A549 (cell line): ENCODE results near the gene KAT2A.

Experiments used
- JUNB ChIP-seq: fragments of >200 bp; sonication (Bioruptor Twin); formaldehyde crosslinking; IDR thresholded peaks from 2 replicates; pipeline ENCODE4 v1.6.1; 2016
- KDM1A ChIP-seq: fragments of 200-600 bp; sonication (generic); IDR thresholded peaks from 2 replicates; pipeline ENCODE4 v1.6.1; 2016; ENCODE audit warnings: low read depth, mild to moderate bottlenecking
- POLR2A ChIP-seq: IDR thresholded peaks from 2 replicates; pipeline ENCODE4 v1.6.1; 2012; ENCODE audit warnings: mild to moderate bottlenecking, low read length
- SREBF2 ChIP-seq: fragments of 450-650 bp; IDR thresholded peaks from 2 replicates; pipeline ENCODE4 v1.6.1; 2014; ENCODE audit warnings: mild to moderate bottlenecking, moderate library complexity
- TF ChIP-seq, protein P1 (sequence below): fragments of >200 bp; sonication (Bioruptor Twin); formaldehyde crosslinking; IDR thresholded peaks from 3 replicates; pipeline ENCODE4 v1.5.1; 2016
- TF ChIP-seq, protein P2 (sequence below): fragments of 200-600 bp; sonication (generic); IDR thresholded peaks from 2 replicates; pipeline ENCODE4 v1.6.1; 2016; ENCODE audit warnings: antibody characterized with exemption, mild to moderate bottlenecking, moderate library complexity

DNA sequence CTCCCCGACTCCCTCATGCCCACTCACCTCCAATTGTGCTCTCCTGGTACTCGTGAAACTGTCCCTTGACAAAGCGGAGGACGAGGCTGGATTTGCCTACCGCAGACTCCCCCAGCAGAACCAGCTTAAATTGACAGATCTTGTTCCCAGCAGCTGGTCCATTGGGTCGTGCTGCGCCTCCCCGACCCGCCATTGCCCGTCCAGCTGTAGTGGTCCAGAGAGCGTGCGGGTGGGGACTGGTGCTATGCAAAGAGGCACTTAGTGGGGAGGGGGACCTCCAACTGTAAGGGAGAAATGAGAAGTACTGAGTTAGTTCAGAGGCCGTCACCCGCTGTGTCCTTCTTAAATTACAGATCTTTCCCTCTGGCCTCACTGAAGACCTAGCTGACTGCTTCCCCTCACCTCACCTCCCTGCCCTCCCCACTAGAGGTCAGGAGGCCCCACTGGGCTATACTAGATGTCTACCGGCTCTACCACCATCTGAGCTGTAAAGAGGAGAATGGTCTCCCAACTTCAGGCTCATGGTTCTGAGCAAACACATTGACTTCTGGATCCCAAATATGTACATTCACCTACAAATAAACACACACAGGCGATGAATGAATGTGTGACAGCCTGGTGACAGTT is 9.3 kb upstream of the KAT2A start:
- TF ChIP-seq, protein P1, sequence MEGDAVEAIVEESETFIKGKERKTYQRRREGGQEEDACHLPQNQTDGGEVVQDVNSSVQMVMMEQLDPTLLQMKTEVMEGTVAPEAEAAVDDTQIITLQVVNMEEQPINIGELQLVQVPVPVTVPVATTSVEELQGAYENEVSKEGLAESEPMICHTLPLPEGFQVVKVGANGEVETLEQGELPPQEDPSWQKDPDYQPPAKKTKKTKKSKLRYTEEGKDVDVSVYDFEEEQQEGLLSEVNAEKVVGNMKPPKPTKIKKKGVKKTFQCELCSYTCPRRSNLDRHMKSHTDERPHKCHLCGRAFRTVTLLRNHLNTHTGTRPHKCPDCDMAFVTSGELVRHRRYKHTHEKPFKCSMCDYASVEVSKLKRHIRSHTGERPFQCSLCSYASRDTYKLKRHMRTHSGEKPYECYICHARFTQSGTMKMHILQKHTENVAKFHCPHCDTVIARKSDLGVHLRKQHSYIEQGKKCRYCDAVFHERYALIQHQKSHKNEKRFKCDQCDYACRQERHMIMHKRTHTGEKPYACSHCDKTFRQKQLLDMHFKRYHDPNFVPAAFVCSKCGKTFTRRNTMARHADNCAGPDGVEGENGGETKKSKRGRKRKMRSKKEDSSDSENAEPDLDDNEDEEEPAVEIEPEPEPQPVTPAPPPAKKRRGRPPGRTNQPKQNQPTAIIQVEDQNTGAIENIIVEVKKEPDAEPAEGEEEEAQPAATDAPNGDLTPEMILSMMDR: no peak
- no peak for TF ChIP-seq SREBF2
- no peak for TF ChIP-seq JUNB
- TF ChIP-seq, protein P2, sequence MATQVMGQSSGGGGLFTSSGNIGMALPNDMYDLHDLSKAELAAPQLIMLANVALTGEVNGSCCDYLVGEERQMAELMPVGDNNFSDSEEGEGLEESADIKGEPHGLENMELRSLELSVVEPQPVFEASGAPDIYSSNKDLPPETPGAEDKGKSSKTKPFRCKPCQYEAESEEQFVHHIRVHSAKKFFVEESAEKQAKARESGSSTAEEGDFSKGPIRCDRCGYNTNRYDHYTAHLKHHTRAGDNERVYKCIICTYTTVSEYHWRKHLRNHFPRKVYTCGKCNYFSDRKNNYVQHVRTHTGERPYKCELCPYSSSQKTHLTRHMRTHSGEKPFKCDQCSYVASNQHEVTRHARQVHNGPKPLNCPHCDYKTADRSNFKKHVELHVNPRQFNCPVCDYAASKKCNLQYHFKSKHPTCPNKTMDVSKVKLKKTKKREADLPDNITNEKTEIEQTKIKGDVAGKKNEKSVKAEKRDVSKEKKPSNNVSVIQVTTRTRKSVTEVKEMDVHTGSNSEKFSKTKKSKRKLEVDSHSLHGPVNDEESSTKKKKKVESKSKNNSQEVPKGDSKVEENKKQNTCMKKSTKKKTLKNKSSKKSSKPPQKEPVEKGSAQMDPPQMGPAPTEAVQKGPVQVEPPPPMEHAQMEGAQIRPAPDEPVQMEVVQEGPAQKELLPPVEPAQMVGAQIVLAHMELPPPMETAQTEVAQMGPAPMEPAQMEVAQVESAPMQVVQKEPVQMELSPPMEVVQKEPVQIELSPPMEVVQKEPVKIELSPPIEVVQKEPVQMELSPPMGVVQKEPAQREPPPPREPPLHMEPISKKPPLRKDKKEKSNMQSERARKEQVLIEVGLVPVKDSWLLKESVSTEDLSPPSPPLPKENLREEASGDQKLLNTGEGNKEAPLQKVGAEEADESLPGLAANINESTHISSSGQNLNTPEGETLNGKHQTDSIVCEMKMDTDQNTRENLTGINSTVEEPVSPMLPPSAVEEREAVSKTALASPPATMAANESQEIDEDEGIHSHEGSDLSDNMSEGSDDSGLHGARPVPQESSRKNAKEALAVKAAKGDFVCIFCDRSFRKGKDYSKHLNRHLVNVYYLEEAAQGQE: no peak
- TF ChIP-seq POLR2A: no peak
- no peak for TF ChIP-seq KDM1A
